HL-60/S4 (cell line): ENCODE measurements around the gene URGCP.

Experiments
- in situ Hi-C: fragments of 300-500 bp; cut with MboI; formaldehyde crosslinking; loops from 2 replicates; pipeline ENCODE4 v1.14.3; 2022; ENCODE audit warnings: low sequenced_read_pairs

URGCP gene, protein sequence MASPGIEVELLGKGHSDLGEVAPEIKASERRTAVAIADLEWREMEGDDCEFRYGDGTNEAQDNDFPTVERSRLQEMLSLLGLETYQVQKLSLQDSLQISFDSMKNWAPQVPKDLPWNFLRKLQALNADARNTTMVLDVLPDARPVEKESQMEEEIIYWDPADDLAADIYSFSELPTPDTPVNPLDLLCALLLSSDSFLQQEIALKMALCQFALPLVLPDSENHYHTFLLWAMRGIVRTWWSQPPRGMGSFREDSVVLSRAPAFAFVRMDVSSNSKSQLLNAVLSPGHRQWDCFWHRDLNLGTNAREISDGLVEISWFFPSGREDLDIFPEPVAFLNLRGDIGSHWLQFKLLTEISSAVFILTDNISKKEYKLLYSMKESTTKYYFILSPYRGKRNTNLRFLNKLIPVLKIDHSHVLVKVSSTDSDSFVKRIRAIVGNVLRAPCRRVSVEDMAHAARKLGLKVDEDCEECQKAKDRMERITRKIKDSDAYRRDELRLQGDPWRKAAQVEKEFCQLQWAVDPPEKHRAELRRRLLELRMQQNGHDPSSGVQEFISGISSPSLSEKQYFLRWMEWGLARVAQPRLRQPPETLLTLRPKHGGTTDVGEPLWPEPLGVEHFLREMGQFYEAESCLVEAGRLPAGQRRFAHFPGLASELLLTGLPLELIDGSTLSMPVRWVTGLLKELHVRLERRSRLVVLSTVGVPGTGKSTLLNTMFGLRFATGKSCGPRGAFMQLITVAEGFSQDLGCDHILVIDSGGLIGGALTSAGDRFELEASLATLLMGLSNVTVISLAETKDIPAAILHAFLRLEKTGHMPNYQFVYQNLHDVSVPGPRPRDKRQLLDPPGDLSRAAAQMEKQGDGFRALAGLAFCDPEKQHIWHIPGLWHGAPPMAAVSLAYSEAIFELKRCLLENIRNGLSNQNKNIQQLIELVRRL

DNA sequence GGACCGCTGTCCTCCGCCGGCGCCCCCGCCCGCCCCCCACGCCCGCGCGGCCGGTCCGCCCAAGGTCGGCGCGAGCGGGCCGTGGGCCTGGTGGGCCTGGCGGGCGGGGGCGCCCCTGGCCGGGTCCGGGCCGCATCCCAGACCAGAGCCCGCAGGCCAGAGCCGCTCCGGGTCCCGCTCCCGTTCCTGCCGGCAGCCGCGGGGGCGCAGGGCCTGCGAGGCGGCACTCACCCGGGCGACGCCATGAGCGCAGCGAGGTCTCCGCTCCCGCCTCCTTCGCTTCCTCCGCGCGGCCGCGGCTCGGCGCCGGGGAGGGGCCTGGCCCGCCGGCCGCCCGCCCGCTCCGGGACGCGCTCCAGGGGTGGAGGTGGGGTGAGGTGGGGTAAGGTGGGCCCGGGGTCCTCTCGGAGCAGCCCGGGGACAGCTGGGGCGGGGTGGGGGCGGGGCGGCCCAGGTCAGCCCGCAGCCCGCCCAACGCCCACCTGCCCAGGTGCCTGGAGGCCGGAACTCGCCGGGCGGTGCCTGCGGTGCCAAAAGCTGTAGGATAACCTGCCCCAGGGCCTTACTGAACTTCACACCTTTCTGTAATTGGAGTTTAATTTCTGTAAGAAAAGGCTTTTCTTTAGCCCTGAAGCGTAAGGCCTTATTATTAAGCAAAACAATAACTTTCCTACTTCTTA, at the start of gene URGCP:
URGCP (minus strand) TSS at position 266 of the 680 bp plus-strand sequence; CDS start at position 245, 21 bp downstream.
- in situ Hi-C loops: no loop called here

DNA sequence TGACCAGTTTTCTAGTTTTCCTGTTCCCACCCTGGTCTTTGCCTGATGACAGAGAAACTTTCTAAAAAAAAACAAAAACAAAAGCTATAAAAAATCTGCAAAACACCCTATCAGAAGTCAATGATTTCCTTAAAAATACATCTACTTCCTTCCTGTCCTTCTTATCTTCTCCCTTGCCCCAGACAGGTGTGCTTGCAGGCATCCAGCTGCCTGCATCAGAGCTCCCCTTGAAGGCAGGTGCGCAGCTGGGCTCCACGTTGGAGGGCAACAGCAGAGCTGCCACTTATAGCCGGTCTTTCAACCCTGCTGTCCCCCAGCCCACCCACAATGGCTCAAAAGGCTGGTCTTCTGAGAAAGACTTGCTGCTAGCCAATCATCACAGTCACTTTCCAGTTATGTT, 49.6 kb upstream of the URGCP start:
- in situ Hi-C loops: no loop called here

DNA sequence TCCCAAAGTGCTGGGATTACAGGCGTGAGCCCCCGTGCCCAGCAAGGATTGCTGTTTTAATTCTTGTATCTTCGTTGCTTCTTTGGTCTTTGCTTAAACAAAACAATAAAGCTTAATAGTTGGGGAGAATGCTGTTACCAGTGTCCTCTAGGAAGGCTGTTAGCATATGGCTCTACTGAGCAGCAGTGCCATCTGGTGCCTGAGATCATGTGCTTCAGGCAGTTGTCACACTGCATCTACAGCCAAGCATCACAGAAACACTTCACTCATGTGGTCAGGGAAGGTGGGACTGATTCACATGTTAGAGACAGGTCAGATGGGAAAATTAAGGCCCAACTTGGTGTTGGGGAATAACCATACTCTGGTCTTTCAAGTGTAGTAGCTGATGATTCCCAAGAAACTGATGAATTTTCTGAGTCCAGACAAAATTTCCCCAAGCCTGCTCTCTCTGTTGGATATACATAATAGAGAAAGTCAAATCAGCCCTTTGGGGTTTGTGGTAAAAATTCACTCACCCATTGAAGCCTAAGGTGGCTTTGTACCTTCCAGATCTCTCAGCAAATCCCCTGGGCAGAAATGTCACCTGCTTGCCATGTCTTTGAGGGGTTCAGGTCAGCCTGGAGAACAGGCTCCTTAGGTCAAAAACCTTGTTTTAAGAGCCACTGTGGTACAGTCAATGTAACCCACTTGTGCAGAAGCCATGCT, 48.3 kb upstream of the URGCP start:
- in situ Hi-C loops: no loop called here

DNA sequence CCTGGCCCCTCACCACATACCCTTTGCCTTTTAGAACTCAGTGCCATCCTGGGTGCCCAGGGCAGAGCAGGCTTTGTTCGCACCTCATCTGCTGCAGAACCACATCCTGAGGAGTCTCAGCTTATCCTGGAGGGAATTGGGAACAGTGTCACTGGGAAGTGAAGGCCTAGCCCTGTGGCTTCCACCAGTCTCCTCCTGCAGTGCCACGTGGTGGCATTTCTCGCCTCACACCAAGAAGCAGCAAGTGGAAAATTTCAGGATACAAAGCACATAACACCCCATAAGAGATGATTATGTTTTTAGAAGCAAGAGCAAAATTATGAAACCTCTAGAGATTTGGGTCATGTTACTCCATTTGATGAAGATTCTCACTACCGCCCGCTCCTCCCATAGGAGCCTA, 46.7 kb upstream of the URGCP start:
- in situ Hi-C loops: no loop called here

DNA sequence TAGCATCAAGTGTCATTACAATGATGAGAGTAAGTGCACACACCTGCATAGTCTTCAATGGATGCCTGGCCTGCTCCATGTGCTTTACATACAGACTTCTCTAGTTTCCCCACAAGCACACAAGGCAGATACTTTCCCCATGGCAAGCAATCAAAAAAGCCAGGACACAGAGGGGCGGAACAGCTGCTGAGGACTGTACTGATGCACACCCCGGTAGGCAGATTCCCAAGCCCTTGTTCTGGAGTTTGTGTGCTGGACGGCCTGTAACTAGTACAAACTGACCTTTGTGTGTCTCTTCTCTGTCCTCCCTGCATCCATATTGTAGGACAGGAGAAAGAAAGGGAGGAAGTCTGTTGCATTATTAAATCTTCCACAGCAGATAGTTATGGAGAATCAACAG, 45.6 kb upstream of the URGCP start:
- in situ Hi-C loops: no loop called here

DNA sequence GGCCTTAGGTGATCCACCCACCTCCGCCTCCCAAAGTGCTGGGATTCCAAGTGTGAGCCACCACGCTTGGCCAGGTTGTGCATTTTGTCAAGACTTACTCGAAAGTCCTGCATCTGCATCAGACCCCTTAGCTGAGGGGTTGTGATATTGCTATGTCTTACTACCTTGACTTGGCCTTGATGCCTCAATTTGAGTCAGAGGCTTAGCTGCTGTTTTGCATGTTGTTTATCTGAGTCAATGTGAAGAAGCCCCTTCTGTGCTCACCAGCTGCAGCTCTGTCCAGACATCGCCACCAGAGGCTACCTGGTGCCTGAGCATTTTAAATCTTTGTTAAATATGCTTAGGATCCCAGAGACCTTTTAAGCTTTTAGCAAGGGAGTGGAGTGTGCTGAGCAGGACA, 37.9 kb upstream of the URGCP start:
- in situ Hi-C loops: no loop called here

DNA sequence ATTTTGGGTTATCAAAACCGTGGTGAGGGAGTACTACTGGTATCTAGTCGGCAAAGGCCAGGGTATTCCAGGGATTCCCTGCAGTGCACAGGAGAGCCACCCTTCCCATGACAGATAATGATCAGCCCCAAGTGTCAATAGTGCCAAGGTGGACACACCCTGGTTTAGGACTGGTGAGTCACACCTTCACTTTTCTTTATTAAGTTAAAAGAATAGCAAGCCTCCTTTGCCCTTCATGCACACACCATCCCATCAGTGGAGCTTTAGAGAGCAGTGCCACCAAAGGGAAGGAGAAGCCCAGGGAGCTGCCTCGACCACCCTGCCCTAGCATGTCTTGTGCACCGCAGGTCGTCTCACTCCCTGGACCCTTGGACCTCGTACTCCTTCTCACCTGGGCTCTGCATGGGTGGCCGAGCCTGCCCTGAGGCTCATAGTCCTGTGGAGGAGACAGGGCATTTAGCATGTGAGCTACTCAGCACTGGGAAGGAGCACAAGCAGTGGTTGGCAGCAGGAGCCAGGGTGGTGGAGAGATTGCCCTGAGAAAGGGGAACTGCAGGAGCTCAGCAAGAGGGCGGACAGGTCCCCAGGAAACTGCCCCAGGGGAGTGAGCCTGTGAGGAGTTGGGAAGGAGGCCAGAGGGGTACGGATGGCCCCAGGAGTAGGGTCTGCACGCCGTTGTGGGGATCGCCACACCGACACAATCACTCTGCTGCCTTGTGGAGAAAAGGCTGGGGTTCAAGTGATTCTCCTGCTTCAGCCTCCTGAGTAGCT, 37.2 kb upstream of the URGCP start:
- in situ Hi-C loops: no loop called here

DNA sequence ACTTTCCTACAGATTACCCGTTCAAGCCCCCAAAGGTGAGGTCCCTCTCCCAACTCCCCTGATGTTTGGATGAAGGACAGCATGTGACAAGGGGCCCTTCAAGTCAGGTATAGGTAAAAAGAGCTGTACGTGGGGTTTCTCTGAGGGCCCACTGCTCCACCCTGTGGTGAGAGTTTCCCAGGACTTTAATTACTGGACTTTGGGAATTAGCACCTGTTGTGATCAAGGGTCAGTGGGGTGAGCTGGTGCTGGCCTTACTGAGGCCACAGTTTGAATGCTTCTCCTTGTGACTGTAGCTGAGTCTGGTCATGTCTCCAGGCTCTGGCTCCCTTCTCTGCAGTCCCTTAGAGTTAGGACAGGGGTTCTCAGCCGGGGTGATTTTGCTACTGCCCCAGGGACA, 36.6 kb upstream of the URGCP start:
- in situ Hi-C loops: no loop called here

DNA sequence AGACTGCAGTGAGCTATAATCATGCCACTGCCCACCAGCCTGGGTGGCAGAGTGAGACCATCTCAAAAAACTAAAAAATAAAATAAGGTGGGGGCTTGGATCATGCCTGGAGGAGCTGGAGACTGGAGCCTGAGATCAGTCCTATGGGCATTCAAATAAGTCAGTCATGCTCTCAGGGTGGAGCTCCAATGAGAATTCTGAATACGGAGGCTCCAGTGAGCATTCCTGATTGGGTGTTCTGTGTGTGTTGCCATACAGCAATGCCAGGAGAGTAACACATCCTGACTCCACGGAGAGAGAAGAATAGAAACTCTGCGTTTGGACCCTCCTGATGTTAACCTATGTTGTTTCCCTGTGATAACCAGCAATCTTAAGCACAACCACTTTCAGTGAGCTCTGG, 35.9 kb upstream of the URGCP start:
- in situ Hi-C loops: no loop called here

DNA sequence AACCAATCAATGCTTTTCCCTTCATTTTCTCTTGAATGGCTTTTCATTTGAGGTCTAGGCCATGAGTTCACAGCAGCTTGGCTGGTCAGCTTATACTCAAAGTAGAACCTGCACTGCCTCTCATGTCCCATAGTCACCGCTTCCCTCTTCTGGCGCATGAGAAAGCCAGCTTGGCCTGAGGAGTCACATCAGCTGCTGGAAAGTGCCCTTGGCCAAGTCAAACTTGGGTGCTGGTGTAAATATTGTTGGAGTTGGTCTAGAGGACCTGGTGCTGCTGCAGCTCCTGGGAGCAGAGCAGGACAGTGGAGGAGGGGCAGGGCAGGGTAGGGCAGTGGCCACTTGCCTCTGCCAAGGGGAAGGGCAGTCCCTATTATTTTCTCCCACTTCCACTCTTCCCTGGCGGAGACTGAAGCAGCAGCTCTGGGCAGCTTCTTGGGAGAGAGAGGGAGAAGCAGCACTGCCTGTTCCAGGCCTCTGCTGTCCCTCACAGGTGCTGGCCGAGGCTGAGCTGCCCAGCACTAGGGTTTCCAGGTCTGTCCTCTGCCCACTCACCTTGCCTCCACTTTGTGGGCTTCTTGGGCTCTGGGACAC, 32.6 kb upstream of the URGCP start:
- in situ Hi-C loops: no loop called here

DNA sequence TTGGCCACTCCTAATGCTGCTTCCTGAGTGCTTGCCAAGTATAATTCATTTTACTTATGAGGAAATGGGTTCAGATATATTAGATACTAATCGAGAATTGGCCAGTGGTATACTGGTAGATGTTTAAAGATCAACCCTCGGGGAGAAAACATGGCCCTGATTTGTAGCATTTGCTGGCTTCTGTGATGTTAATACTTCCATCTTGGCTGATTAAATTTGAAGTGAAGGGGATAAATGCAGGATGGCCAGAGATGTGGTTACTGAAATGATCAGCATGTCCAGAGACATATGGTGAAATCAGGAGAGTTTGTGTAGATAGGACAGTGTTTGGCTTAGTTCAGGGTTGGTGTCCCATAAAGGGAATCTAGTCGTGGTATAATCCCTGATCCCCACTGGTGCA, 31.0 kb upstream of the URGCP start:
- in situ Hi-C loops: no loop called here

DNA sequence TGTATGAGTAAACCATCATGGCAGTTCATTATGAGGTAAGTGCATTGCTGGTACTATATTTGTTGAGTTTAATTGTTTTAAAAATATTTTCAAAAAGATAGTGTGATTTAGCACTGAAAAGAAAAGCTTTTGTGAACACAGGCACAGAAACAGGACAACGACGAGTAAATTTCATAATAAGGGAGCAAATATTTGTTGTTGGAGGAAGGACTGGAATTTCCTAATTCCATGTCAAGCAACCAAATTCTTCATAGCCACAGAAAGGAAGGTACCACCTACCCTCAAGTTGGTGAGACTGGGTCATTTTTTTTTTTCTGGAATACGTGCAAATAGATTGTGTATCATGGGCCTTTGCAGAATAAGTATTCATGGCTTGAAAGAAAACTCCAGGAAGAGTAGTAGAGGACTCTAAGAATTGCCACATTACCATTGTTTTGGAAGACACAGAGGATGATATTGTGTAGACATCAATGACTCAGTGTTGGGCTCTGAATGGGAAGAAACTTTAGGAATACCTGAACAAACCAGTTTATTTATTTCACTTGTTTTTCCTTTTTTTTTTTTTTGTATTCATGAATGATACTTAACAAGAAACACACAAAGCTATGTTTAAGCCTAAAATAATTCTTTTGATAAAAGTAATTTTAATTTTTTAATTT, 27.6 kb upstream of the URGCP start:
- in situ Hi-C loops: no loop called here

DNA sequence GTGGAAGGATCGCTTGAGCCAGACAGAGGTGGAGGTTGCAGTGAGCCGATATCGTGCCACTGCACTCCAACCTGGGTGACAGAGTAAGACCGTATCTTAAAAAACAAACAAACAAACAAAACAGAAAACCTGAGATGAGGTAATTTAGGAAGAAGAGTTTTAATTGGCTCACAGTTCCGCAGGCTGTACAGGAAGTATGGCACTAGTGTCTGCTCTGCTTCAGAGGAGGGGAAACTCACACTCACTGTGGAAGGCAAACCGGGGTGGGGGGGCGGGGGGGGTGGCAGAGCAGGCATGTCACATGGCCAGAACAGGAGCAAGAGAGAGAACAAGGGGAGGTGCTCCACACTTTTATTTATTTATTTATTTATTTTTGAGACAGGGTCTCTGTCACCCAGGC, 24.9 kb upstream of the URGCP start:
- in situ Hi-C loops: no loop called here

DNA sequence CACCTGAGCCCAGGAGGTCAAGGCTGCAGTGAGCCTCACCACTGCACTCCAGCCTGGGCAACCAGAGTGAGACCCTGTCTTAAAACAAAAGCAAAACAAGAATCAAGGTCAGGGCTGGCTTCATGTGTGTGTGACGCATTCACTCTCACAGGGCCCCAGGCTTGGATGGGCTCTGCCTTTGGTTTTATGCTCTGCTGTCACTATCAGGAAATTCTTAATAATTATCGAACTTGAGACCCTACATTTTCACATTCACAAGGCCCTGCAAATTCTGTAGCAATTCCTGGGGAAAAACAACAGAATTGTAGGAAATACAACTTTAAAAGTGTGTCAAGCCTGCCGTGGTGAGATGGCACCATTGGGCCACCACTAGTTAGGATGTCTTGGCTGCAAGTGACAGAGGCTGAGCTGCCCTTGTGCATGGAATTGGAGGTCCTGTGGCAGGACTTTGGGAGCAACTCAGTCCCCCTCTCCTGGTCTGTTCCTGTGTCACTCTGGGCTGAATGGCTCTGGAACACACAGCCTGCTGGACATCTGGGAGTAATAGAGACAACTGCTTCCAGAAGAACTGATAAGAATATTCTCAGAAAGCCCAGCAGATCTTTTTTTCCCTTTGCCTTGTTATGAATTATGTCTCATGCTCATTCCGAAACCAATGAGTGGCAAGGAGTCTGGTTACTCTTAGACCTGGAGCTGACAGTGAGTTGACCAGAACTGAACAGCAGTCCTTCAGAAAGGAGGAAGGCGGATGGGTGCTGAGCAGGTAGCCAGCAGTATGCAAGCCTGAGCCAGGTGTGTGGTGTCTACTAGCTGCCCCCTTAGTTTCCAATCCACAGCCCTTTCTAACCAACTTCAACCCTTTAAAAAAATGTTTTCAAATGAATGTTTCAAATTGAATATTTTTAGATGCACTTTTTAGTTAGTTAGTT, 23.4 kb upstream of the URGCP start:
- in situ Hi-C loops: no loop called here

DNA sequence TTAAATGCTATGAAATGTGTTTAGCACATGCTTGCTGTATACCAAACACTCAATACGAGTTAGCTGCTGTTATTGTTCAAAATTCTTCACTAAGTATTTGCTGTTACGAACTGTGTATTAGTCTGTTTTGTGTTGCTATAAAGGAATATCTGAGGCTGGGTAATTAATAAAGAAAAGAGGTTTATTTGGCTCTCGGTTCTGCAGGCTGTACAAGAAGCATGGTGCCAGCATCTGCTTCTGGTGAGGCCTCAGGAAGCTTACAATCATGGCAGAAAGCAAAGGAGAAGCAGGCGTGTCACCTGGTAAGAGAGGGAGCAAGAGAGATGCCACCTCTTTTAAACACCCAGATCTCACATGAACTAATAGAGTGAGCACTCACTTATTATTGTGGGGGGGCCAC, 21.4 kb upstream of the URGCP start:
- in situ Hi-C loops: no loop called here

DNA sequence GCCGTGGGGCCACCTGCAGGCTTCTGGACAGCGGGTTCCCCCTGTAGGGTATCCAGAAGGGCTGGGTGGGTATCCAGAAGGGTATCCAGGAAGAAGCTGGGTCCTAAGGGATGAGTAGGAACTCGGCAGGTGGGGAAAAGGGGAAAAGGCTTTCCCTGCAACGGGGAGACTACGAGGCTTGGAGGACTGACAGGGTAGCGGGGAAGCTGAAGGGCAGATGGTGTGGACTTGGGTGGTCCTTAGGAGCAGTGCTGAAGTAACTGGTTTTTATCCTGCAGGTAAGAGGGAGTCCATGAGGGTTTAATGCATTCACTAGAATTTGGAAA, 20.4 kb upstream of the URGCP start:
- in situ Hi-C loops: no loop called here

DNA sequence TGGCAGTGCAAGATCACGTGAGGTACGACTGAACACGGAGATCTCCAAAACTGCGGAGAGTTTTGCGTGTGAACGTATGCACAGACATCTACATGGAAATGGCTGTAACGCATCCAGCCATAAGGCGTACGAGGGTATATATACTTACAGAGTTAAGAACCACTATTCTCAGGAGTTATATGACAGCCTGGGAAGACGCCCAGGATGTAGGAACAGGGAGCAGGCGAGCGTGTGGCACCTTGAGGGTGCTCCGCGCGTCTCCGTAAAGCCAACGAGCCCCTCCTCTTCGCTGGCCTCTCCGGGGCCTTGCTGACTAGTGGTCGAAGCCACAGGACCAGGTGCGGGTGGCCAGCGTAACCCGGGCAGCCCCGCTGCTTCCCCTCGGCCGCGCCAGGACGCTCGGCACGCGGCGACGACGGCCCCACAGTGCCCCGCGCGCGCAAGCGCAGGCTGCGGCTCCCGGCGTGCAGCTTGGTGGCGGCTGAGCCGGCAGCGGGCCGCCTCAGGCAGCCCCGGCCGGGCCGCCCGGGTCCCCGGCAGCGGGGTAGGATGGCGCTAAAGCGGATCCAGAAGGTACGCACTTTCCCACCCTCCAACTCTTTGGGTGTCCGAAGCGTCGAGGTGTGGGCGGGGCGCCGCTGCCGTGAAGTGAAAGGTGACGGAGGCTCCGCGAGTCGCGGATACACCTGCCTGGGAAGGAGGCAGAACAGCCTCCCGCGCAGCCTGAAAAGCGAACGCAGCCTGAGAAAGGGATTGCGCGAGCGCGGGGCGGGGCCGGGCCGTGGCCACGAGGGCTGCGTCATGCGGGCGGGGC, 19.8 kb upstream of the URGCP start, which contains the start of gene UBE2D4:
UBE2D4 (plus strand) TSS at position 453 of the 814 bp plus-strand sequence; CDS start at position 550, 97 bp downstream.
- in situ Hi-C loops: no loop called here
